Medulla oblongata (tissue), 1 donor: Measurements from ENCODE around the gene DOK4.
A peak's percentile ranks its signal among the peaks of the same experiment; 100 is the strongest.

ENCODE experiments used
- DNase-seq: peaks from one replicate; pipeline ENCODE4 v3.0.0-alpha.2; 2015; ENCODE audit errors: extremely low spot score

The DOK4 gene

DNA sequence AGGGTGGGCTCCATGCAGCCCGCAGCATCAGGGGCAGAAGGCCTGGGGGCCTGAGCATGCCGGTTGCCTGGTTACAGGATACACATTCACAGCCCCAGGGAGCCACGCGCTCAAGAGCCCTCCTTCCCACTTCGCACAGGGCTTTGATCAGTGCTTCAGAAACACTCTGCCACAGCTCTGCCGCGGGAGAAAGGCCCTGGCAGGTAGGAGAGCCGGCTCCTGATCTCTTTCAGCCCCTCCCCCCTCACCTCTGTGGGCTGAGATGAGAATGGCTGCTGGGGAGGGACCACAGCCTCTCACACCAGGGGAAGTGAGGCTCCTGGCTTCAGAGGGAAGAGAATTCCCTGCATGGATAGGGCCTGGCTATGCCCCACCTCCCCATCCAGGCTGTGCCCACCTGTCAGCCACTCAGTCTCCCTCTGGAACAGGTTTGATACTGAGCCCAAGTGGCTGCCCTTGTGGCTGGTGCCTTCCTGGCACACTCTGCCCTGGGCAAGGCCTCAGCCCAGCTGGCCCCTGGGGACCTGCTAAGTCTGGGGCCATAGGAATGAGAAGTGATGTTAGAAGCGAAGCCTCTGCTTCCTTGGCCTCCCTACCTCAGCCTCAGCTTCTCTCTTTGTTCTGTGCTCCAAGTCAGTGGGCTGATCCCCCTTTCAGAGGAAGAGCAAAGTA, 8.6 kb downstream of the DOK4 start:
- DNase-seq = no peak

- DNase-seq = no peak
Measured at GRCh38 chr16:57476546-57477410, 9.5 kb downstream of the DOK4 start.

DNA sequence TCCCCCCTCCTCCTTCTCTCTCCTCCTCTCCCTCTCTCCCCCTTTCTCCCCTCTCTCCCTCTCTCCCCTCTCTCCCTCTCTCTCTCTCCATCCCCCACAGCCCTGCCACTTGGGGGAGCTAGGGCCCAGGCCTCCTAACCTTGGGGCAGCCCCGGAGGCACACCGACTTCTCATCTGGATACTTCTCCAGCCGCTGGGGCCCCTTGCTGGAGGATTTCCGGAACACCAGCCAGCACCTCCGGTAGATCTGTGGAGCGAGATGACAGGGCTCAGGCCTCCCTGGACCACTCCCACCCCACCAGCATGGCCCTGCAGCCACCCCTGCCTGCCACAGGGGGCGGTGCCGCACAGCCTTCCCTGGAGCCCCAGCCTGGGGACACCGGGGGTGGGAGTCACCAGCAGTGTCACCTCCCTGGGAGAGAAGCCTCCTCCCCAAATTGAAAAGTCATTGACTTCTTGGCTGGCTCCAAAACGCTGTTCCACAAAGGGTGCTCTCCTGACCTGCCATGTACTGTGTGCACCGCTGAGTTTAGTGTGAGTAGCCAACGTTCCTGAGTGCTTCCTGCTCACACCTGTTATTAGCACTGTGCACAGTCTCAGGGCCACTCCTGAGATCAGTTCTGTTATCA, 10.5 kb downstream of the DOK4 start:
- DNase-seq = no peak

DNA sequence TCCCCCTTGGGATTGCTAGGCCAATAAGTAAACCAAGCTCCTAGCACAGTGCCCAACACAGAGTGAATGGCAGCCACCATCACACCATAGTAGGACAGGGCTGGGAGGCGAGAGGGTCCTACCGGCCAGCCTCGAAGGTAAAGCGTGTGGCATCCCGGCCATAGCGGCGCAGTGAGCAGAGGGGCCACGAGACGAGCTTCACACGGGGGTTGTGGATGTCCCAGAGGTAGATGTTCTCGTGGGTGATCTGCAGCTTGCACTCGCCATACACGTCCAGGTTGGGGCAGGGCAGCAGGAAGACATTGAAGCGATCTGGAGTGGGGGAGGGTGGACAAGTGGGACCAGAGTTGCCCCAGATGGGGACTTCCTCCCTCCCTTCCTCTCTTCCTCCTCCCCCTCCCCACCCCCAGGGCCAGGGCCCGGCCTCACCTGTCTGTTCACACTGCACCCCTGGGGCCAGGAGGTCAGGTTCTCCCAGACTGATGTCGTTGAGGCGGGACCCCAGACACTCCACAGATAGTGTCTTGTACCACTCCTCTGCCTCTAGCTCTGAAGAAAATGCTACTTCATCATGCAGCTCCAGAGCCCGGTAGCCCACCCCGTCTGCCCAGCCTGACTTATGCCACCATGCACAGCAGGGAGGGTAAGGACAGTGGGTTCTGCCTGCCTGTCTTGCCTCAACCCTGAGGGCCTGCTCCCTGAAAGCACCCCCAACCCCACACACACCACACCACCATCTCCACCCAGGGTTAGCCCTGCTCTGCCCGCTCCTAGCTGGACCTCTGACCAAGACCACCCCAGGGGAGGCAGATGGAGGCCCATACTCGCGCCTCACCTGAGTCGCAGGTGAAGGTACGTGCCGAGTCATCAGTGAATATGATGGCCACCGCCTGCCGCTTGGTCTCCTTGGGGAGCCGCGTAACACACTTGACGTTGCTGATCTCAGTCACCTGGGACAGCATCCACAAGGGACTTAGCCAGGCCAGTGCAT, 11.3 kb downstream of the DOK4 start:
- DNase-seq = no peak

- DNase-seq = no peak
Measured at GRCh38 chr16:57473906-57474305, 12.4 kb downstream of the DOK4 start.

DNA sequence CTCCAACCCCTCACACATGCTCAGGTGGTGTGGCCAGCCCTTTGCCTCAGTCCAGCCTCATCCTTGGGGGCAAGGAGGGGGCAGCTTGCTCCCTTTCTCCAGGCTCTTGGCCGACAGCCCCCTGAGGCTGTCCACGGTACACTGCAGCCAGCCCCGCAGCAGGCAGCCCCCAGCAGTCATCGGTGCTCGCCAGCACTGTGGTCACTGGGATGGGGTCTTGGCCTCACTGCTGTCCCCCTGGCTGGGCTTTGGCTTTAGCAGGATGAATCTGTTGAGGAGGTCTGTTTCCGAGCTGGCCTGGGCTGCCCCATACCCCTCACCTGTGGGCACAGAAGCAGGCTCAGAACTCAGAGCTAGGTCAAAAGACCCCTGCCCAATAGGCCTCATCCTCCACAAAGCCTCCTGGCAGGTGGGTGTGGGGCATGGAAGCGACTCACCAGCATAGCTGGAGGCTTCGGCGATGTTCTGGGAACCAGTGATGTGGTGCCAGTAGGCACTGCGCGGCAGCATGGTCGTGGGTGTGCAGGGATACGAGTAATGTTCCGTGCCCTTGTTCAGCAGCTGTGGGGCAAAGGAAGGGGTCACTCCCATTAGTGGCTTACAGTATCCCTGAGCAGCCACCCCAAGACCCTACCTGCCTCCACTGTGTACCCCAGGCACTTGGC, 13.0 kb downstream of the DOK4 start:
- no peak for DNase-seq

DNA sequence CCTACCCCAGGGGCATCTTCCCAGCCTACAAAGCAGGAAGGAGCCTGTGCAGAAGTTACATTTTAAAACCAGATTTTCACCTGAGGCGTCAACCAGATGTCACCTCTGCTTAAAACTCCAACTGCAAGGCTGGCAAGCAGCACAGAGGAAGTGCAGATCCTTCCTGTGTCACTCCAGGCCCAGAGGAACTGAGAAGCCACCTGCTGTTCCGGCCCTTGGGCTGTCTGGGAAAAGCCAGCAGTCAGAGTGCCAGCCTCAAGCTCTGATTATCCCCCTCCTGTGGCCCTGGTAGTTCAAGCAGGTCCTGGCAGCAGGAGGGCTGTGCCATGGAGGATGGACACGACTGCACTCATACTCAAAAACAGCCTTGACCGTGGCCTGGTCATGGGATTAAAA, 13.6 kb downstream of the DOK4 start:
- DNase-seq = no peak

DNA sequence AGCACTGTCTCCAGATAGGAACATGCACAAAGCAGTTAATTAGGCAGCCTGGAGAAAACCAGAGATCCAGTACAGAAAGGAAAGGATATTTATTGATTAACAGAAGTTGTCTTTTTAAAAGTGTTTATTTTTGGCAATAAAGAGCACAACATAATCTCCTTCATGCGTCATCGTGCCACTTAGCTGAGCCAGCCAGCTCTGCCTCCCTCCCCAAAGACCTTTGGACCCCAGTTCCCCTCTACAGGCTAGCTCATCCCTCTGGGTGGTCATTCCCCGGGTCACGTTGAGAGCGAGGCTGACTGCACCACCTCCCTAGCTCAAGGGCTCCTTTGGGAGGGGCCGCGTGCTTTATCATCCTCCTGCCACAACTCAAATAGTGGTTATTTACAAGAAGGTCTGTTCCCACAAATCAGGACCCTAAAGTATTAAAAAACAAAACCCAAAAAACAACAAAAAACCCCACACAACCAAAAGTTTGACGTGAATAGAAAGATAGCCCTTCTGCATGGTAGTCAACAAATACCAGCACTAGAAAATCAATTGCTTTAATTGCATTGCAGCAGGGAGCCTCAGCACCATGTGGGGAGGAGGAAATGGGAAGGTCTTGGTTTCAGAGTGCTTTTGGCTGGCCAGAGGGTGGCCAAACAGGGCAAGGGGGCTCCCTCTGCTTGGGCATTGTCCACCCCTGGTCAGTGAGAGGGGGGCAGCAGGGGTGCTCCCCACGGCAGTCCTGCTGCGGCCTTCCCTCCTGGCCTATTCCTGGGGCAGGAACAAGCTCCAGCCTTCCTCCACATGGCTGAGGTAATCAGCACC, 14.2 kb downstream of the DOK4 start:
- no peak for DNase-seq

GRCh38 chr16:57471209-57471608, 15.1 kb downstream of the DOK4 start:
- DNase-seq = no peak

GRCh38 chr16:57470711-57471110, 15.6 kb downstream of the DOK4 start:
- peak; percentile 24 for DNase-seq

DNA sequence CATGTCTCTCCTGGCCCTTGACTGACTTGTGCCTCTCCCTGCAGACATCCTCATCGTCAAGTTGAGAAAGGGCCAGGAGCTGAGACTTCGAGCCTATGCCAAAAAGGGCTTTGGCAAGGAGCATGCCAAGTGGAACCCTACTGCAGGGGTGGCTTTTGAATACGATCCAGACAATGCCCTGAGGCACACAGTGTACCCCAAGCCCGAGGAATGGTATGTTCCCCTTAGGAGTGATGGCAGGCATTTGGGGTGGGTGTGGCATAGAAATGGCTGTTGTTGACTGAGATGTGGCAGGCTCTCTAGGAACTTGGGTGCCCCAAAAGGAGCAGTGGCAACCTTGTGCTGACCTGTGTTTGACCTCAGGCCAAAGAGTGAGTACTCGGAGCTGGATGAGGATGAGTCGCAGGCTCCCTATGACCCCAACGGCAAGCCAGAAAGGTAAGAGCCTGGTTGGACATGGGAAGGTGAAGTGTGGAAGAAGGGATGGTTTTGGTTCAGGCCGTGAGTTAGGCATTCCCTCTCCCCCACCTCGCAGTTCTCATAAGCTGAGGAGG, 16.3 kb downstream of the DOK4 start:
- DNase-seq = no peak

- DNase-seq = no peak
Measured at GRCh38 chr16:57469046-57469445, 17.2 kb downstream of the DOK4 start.

DNA sequence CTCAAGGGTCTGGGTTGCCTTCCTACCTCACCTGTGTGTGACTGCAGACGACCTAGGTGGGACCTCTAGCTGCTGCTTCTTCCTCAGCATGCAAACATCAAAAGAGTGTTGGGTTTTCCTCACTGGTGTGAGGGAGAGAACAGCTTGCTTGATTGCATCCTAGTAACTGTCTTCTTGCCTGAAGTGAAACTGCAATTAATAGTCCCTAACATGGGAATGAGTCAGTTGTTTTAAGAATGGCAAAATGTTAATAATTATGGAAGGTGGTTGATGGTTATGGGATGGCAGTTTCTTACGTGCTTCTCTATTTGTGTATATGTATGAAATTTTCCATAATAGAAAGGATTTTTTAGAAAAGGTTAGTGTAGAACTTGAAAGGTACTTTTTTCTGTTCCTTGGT, 17.9 kb downstream of the DOK4 start:
- no peak for DNase-seq

DNA sequence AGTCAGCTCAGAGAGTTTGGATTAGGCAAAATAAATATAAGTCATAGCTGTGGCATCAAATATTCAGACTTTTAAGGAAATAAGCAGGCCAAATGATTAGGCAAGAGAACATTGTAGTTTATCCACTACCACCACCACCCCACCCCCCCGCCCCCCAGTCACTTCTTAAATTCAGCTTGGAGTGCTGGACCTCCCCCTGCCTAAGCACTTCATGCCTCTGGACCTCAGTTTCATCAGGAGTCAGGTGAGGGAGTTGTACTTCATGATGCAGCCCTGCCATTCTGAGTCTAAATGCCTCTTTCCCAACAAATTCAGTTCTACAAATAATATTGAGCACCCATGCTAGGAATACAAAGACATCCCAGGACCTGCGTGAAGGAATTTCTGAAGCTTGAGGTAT, 21.8 kb downstream of the DOK4 start:
- no peak for DNase-seq

- DNase-seq = no peak
Measured at GRCh38 chr16:57462978-57463362, 23.3 kb downstream of the DOK4 start.

DNA sequence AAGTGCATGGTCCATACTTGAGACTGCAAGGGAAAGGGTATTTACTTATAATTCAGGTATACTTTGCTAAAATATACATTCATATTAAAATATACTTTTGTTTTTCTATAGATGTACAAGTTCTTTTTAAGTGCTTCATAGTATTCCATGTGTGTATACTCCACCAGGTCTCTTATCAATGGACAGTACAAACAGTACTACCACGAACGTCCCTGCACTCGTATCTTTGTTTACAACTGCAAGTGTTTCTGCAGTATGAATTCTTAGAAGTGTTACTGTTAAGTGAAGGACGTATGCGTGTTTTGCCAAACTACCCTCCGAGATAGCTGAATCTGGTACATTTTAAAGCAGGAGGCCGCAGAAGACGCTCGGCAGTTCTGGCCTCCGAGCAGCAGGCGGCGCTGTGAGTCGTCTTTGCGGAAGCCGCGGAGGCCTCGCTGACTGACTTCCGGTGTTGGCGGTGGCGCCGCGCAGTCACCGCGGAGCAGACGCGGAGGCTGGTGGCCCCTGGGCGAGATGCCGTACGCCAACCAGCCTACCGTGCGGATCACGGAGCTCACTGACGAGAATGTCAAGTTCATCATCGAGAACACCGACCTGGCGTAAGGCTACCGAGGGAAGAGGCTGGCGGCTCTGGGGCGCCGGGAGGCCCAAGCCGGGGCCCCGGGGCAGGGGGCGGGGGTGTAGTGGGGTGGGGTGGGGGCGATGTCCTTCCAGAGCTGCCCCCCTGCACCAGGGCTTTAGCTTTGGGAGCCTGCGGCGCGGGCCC, 23.9 kb downstream of the DOK4 start, which contains the start of gene POLR2C:
POLR2C (plus strand) TSS at position 471 of the 769 bp plus-strand sequence; CDS start at position 517, 46 bp downstream.
- peak; percentile 85 for DNase-seq

- no peak for DNase-seq
Measured at GRCh38 chr16:57452021-57452420, 34.3 kb downstream of the DOK4 start.

DNA sequence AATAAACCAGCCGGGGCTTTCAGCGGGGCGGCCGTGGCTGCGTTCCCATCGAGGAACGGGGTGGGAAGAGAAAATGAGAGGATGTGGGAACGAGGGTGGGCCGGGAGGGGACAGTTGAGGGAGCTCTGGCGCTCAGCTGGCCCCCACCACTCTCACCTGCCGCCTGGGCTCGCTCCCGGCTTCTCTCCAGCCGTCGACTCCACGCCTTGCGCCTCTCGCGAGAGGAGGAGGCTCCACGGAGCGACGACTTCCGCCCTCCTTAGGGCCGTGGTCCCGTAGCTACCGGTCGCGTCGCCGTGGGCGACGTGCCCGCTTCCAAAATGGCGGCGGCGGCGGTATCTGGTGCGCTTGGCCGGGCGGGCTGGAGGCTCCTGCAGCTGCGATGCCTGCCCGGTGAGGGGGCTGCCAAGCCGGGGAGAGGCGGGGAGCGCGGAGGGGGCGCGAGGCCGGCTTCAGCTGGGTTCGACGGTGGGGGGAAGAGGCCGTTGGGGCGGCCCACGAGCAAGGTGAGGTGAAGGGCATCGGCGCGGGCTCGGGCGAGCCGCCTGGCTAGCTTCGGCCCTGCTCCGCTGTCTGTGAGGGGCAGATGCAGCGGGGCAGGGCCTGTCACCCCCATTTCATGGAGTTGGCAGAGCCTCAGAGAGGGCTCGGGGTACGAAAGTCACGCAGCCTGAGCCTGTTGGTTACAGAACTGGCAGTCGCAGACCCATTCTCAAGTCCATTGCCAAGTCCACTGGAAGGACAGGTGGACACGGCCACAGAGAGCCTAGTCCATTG, 38.9 kb downstream of the DOK4 start, which contains the start of the genes CIAPIN1 and COQ9:
CIAPIN1 (minus strand) TSS at position 200 of the 777 bp plus-strand sequence. CDS start 6,457 bp downstream, outside the sequence.
COQ9 (plus strand) TSS at position 294 of the 777 bp plus-strand sequence; CDS start at position 321, 27 bp downstream.
- peak; percentile 96 for DNase-seq
